Natural killer cell (primary cell): ENCODE measurements around the gene C4orf50. TPM values are rescaled to one million over a fixed set of nuclear protein-coding genes. Genes with fewer than 3 reads are reported as not detected.

Experiments used
- ATAC-seq, 3 donors: fragments of 150-1000 bp in 2 of 3; fragments of 200-7000 bp in 1 of 3; cut with Tn5 transposase; 1 replicate in 1 of 3; 2 replicates in 2 of 3; pipeline ENCODE4 v1.10.0; 2021; ENCODE audit warnings: mild to moderate bottlenecking in 2 of 3, moderate library complexity in 2 of 3
- DNase-seq, 2 donors: peaks; one replicate each; pipeline versions ENCODE4 v3.0.0 to v3.0.0-alpha.2; 2013 to 2021; ENCODE audit warnings: mixed read lengths in 1 of 2
- H3K27ac ChIP-seq: one replicate; pipeline ENCODE4 v1.5.1; 2013; ENCODE audit warnings: mild to moderate bottlenecking, low read length
- H3K27me3 ChIP-seq: one replicate; pipeline ENCODE4 v1.6.1; 2013; ENCODE audit warnings: low read length; ENCODE audit not compliant: control insufficient read depth, insufficient read depth
- H3K36me3 ChIP-seq: one replicate; pipeline ENCODE4 v1.6.1; 2013; ENCODE audit warnings: low read length; ENCODE audit not compliant: control insufficient read depth, insufficient read depth
- H3K4me1 ChIP-seq: one replicate; pipeline ENCODE4 v1.6.1; 2013; ENCODE audit warnings: low read length; ENCODE audit not compliant: control insufficient read depth, insufficient read depth
- H3K4me3 ChIP-seq: one replicate; pipeline ENCODE4 v1.5.1; 2013; ENCODE audit warnings: low read length
- H3K9me3 ChIP-seq: one replicate; pipeline ENCODE4 v1.6.1; 2013; ENCODE audit warnings: low read length; ENCODE audit not compliant: control insufficient read depth, insufficient read depth
- H3K27ac Mint-ChIP-seq, 2 donors: one replicate each; pipeline ENCODE4 v1.8.0; 2022; ENCODE audit warnings: mild to moderate bottlenecking in 2 of 2, mixed read lengths in 2 of 2, moderate library complexity in 1 of 2
- H3K27me3 Mint-ChIP-seq, 2 donors: one replicate each; pipeline ENCODE4 v1.8.0; 2022; ENCODE audit warnings: low read depth in 2 of 2, mixed read lengths in 2 of 2
- H3K36me3 Mint-ChIP-seq: one replicate; pipeline ENCODE4 v1.8.0; 2022; ENCODE audit warnings: mixed read lengths
- H3K4me1 Mint-ChIP-seq, 2 donors: one replicate each; pipeline ENCODE4 v1.8.0; 2022; ENCODE audit warnings: mixed read lengths in 2 of 2
- H3K4me3 Mint-ChIP-seq: one replicate; pipeline ENCODE4 v1.8.0; 2022; ENCODE audit warnings: mild to moderate bottlenecking, moderate library complexity, mixed read lengths
- H3K9me3 Mint-ChIP-seq, 2 donors: one replicate each; pipeline ENCODE4 v1.8.0; 2022; ENCODE audit warnings: mixed read lengths in 2 of 2
- CTCF ChIP-seq: fragments of 200-600 bp; IDR thresholded peaks from one replicate; pipeline ENCODE4 v1.8.0; 2022; ENCODE audit warnings: antibody characterized with exemption
- WGBS: methylation state at CpG from one replicate; pipeline ENCODE4 v1.1.7; 2013; ENCODE audit warnings: missing lambda C conversion rate; ENCODE audit not compliant: insufficient coverage; 5-methylcytosine and 5-hydroxymethylcytosine counted together
- intact Hi-C: fragments of 100-400 bp; cut with micrococcal nuclease; formaldehyde crosslinking; loops from one replicate; pipeline ENCODE4 v1.14.2; 2022
- total RNA-seq, 4 donors: library from RNA; stranded (reverse); fragments of 120-200 nt in 1 of 4; gene quantifications; one replicate each; pipeline versions ENCODE4 v1.2.3 to v1.2.4, GENCODE V29; 2013 to 2022

The C4orf50 gene
- total RNA-seq, 3 donors from 2014 or later (not counting 1 experiment from before 2014, with no cell fraction given): 0.63 to 2.7 (median 1.8) TPM

GRCh38 chr4:5943561-5943960 lies 74.7 kb downstream of the C4orf50 start:
- H3K27me3 Mint-ChIP-seq: peaks cover 0 to 19% of the 10 kb centered on the region in 2 donors
- no peak overlapping the region for H3K4me3 Mint-ChIP-seq
- H3K36me3 ChIP-seq: no peaks in the 10 kb centered on the region
- intact Hi-C loops: no loop called here
- no peak overlapping the region for H3K27ac Mint-ChIP-seq
- H3K9me3 Mint-ChIP-seq: no peaks in the 10 kb centered on the region
- peaks cover 0 to 10% of the 10 kb centered on the region in 2 donors for H3K4me1 Mint-ChIP-seq
- no peak for ATAC-seq
- no peak overlapping the region for H3K27ac ChIP-seq
- TF ChIP-seq CTCF: no peak
- H3K4me3 ChIP-seq: no peak overlapping the region
- no peaks in the 10 kb centered on the region for H3K4me1 ChIP-seq
- no peaks in the 10 kb centered on the region for H3K9me3 ChIP-seq
- 9% methylated on average over 6 of the region's 6 CpGs for WGBS
- DNase-seq: no peak
- H3K36me3 Mint-ChIP-seq: no peaks in the 10 kb centered on the region
- H3K27me3 ChIP-seq: no peaks in the 10 kb centered on the region

- Mint-ChIP-seq H3K27me3 (peaks cover 0 to 19% of the 10 kb centered on the region in 2 donors), H3K4me3 (no peak overlapping the region), H3K4me1 (peaks cover 0 to 10% of the 10 kb centered on the region in 2 donors), H3K27ac (no peak overlapping the region), H3K9me3 (no peaks in the 10 kb centered on the region), H3K36me3 (no peaks in the 10 kb centered on the region)
- Histone ChIP-seq H3K4me3 (no peak overlapping the region), H3K36me3 (no peaks in the 10 kb centered on the region), H3K27me3 (no peaks in the 10 kb centered on the region), H3K9me3 (no peaks in the 10 kb centered on the region), H3K27ac (no peak overlapping the region), H3K4me1 (no peaks in the 10 kb centered on the region)
- TF ChIP-seq CTCF: no peak
- ATAC-seq (no peak), DNase-seq (no peak)
- WGBS: 71% methylated on average over 8 of the region's 9 CpGs
- intact Hi-C loops: no loop called here
Measured at GRCh38 chr4:5942947-5943346, 75.3 kb downstream of the C4orf50 start.

GRCh38 chr4:5941601-5942000 lies 76.6 kb downstream of the C4orf50 start:
- H3K27ac Mint-ChIP-seq: no peak overlapping the region
- Histone ChIP-seq H3K4me3 (no peak overlapping the region), H3K4me1 (no peaks in the 10 kb centered on the region), H3K36me3 (no peaks in the 10 kb centered on the region), H3K27me3 (no peaks in the 10 kb centered on the region), H3K27ac (no peak overlapping the region), H3K9me3 (no peaks in the 10 kb centered on the region)
- no peak for ATAC-seq
- H3K9me3 Mint-ChIP-seq: no peaks in the 10 kb centered on the region
- H3K27me3 Mint-ChIP-seq: peaks cover 0 to 19% of the 10 kb centered on the region in 2 donors
- DNase-seq: no peak
- intact Hi-C loops: no loop called here
- TF ChIP-seq CTCF: no peak
- H3K36me3 Mint-ChIP-seq: no peaks in the 10 kb centered on the region
- no peak overlapping the region for H3K4me3 Mint-ChIP-seq
- peaks cover 0 to 10% of the 10 kb centered on the region in 2 donors for H3K4me1 Mint-ChIP-seq
- WGBS: 81% methylated on average over 6 of the region's 6 CpGs

- H3K27me3 Mint-ChIP-seq: peaks cover 0 to 19% of the 10 kb centered on the region in 2 donors
- ATAC-seq: no peak
- no peaks in the 10 kb centered on the region for H3K36me3 ChIP-seq
- H3K9me3 Mint-ChIP-seq: no peaks in the 10 kb centered on the region
- no peak for TF ChIP-seq CTCF
- peaks cover 0 to 10% of the 10 kb centered on the region in 2 donors for H3K4me1 Mint-ChIP-seq
- H3K4me1 ChIP-seq: no peaks in the 10 kb centered on the region
- H3K27me3 ChIP-seq: no peaks in the 10 kb centered on the region
- H3K27ac Mint-ChIP-seq: no peak overlapping the region
- no peaks in the 10 kb centered on the region for H3K36me3 Mint-ChIP-seq
- no peak overlapping the region for H3K27ac ChIP-seq
- no peaks in the 10 kb centered on the region for H3K9me3 ChIP-seq
- no peak overlapping the region for H3K4me3 ChIP-seq
- 74% methylated on average over 3 of the region's 3 CpGs for WGBS
- intact Hi-C loops: no loop called here
- no peak for DNase-seq
- H3K4me3 Mint-ChIP-seq: no peak overlapping the region
Measured at GRCh38 chr4:5940470-5941203, 77.6 kb downstream of the C4orf50 start.
